Sigmoid colon (tissue), 7 donors: ENCODE data around the gene IL1A. TPM values are rescaled to one million over a fixed set of nuclear protein-coding genes. Genes with fewer than 3 reads are reported as not detected.

Experiments used
- DNase-seq: peaks from one replicate; pipeline ENCODE4 v3.0.0-alpha.2; 2019
- H3K27ac ChIP-seq, 4 donors: fragments of 200-600 bp; sonication (generic); one replicate each; pipeline ENCODE4 v1.5.1; 2016 to 2019; ENCODE audit warnings: mild to moderate bottlenecking in 1 of 4
- H3K27me3 ChIP-seq, 3 donors: fragments of 200-600 bp; sonication (generic); one replicate each; pipeline ENCODE4 v1.5.1; 2019; ENCODE audit warnings: mild to moderate bottlenecking in 1 of 3
- H3K36me3 ChIP-seq, 4 donors: fragments of 200-600 bp; sonication (generic); one replicate each; pipeline ENCODE4 v1.5.1; 2016 to 2019
- H3K4me1 ChIP-seq, 4 donors: fragments of 200-600 bp; sonication (generic); one replicate each; pipeline ENCODE4 v1.5.1; 2017 to 2019
- H3K4me3 ChIP-seq, 4 donors: fragments of 200-600 bp; sonication (generic); one replicate each; pipeline ENCODE4 v1.5.1; 2017 to 2019; ENCODE audit warnings: mild to moderate bottlenecking in 2 of 4, moderate library complexity in 1 of 4
- H3K9me3 ChIP-seq, 4 donors: fragments of 200-600 bp in 3 of 4; sonication (generic) in 3 of 4; one replicate each; pipeline versions ENCODE4 v1.5.1 to v1.6.1; 2013 to 2019
- EP300 ChIP-seq, 4 donors: sonication (generic); formaldehyde crosslinking; IDR thresholded peaks; one replicate each; pipeline ENCODE4 v1.6.1; 2017; ENCODE audit warnings: antibody characterized with exemption in 4 of 4
- POLR2A ChIP-seq, 2 donors: fragments of 450-650 bp; IDR thresholded peaks; one replicate each; pipeline ENCODE4 v1.6.1; 2016; ENCODE audit warnings: antibody characterized with exemption in 2 of 2, mild to moderate bottlenecking in 2 of 2, moderate library complexity in 2 of 2
- POLR2AphosphoS5 ChIP-seq, 4 donors: sonication (generic); formaldehyde crosslinking; IDR thresholded peaks; one replicate each; pipeline ENCODE4 v1.6.1; 2017; ENCODE audit warnings: antibody characterized with exemption in 4 of 4
- WGBS, 2 donors: extraction: QIAGEN DNeasy Blood & Tissue Kit; methylation state at CpG; one replicate each; pipeline ENCODE4 v1.1.7; 2013; 5-methylcytosine and 5-hydroxymethylcytosine counted together
- intact Hi-C: fragments of 100-400 bp; cut with DNase I; formaldehyde crosslinking; loops from one replicate; pipeline ENCODE4 v1.15.1; 2023
- polyA plus RNA-seq, 3 donors: library from polyadenylated mRNA; stranded (reverse); fragments of 200-250 nt; gene quantifications; one replicate each; pipeline ENCODE4 v1.2.3, GENCODE V29; 2013
- total RNA-seq, 4 donors: library from RNA; depleted of rRNA; stranded (reverse); fragments of >200 nt; gene quantifications; one replicate each; pipeline ENCODE4 v1.1.0, GENCODE V29; 2016
- TF ChIP-seq, protein P1 (sequence below), 4 experiments: fragments of 450-650 bp in 3 of 4; fragments of 200-600 bp in 1 of 4; IDR thresholded peaks; one replicate each; pipeline ENCODE4 v1.5.1; 2016 to 2019; ENCODE audit warnings: antibody characterized with exemption in 4 of 4, mild to moderate bottlenecking in 3 of 4, moderate library complexity in 2 of 4
- donor health status: healthy with polysubstance abuse.
- donor health status: Bipolar disorder and iron deficiency.
- donor health status: healthy.

IL1A gene
- total and polyA plus RNA-seq, 7 donors, result 0.46 to 0.73 TPM; not detected in 5

DNA sequence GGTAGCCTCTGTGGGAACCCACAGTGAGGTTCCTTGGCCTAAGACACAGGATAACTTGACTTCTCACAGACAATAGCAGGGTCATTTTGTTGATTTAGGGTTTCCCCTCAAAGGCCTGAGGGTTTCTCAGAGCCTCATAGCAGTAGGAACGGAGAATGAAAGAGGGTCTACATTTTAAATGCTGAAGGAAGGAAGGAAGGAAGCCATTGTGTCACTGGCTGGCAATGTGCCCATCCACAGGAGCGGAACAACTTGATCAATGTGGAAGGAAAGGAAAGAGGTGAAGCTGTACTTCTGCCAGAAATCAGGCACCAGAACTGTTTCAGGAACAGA is 47.2 kb upstream of the IL1A start:
- Histone ChIP-seq H3K36me3 (no peaks in the 10 kb centered on the region), H3K9me3 (no peaks in the 10 kb centered on the region), H3K27ac (no peak overlapping the region), H3K4me1 (no peaks in the 10 kb centered on the region), H3K4me3 (no peak overlapping the region), H3K27me3 (no peaks in the 10 kb centered on the region)
- intact Hi-C loops, result no loop called here
- TF ChIP-seq POLR2A (IDR thresholded peaks at IDR 0.05) (no peak), EP300 (IDR thresholded peaks at IDR 0.05) (no peak), POLR2AphosphoS5 (IDR thresholded peaks at IDR 0.05) (no peak)
- TF ChIP-seq, protein P1, sequence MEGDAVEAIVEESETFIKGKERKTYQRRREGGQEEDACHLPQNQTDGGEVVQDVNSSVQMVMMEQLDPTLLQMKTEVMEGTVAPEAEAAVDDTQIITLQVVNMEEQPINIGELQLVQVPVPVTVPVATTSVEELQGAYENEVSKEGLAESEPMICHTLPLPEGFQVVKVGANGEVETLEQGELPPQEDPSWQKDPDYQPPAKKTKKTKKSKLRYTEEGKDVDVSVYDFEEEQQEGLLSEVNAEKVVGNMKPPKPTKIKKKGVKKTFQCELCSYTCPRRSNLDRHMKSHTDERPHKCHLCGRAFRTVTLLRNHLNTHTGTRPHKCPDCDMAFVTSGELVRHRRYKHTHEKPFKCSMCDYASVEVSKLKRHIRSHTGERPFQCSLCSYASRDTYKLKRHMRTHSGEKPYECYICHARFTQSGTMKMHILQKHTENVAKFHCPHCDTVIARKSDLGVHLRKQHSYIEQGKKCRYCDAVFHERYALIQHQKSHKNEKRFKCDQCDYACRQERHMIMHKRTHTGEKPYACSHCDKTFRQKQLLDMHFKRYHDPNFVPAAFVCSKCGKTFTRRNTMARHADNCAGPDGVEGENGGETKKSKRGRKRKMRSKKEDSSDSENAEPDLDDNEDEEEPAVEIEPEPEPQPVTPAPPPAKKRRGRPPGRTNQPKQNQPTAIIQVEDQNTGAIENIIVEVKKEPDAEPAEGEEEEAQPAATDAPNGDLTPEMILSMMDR (IDR thresholded peaks at IDR 0.05), result no peak
- WGBS, 2 donors, result 46% methylated on average over 2 of the region's 2 CpGs
- no peak for DNase-seq

DNA sequence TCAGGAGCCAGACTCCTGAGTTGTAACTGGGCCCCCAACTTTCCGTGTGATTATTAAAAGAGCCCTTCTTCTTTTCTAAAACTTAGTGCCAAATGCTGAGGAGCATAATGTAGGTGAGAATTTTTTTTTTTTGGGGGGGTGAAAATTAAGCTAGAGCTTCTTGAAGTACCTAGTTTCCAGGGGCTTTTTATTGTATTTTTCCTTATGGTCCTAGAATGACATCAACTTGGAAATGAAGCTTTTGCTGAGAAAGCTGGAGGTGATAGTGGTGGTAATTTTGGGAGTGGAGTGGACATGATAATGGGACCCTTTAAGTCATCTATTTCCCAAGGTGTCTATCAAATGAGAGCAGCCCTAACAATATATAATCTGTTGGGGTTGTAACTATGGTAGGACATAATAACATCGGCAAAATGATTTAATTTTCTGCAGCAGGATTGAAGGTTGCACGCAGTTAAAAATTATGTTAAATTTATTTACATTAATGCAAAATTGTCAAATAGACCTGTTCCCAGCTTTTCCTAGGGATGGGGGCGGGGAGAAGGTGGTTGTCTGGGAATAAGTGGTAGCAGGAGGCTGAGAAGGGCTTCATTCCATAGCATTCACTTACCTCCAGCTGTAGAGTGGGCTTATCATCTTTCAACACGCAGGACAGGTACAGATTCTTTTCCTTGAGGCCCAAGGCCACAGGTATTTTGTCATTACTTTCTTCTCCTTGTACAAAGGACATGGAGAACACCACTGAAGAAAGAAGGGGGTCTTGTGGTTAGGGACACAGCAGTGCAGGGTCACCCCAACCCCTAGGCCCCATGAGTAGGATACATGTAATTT is 46.6 kb upstream of the IL1A start:
- H3K36me3 ChIP-seq, result no peaks in the 10 kb centered on the region
- H3K9me3 ChIP-seq, result no peaks in the 10 kb centered on the region
- 72 to 77% methylated on average over 5 of the region's 5 CpGs for WGBS, 2 donors
- TF ChIP-seq, protein P1 (IDR thresholded peaks at IDR 0.05), result no peak
- TF ChIP-seq EP300 (IDR thresholded peaks at IDR 0.05) (no peak), POLR2A (IDR thresholded peaks at IDR 0.05) (no peak), POLR2AphosphoS5 (IDR thresholded peaks at IDR 0.05) (no peak)
- H3K4me1 ChIP-seq, result no peaks in the 10 kb centered on the region
- no peaks in the 10 kb centered on the region for H3K27me3 ChIP-seq
- no peak overlapping the region for H3K4me3 ChIP-seq
- no peak overlapping the region for H3K27ac ChIP-seq
- DNase-seq, result no peak
- intact Hi-C loops, result no loop called here

GRCh38 chr2:112829961-112830681 is 45.8 kb upstream of the IL1A start:
- H3K27me3 ChIP-seq, result no peaks in the 10 kb centered on the region
- no peak overlapping the region for H3K4me3 ChIP-seq
- H3K4me1 ChIP-seq, result no peaks in the 10 kb centered on the region
- intact Hi-C loops, result no loop called here
- no peak for DNase-seq
- H3K36me3 ChIP-seq, result no peaks in the 10 kb centered on the region
- H3K27ac ChIP-seq, result no peak overlapping the region
- H3K9me3 ChIP-seq, result no peaks in the 10 kb centered on the region
- TF ChIP-seq POLR2A (IDR thresholded peaks at IDR 0.05) (no peak), POLR2AphosphoS5 (IDR thresholded peaks at IDR 0.05) (no peak)
- WGBS, 2 donors, result 96% methylated on average over 10 of the region's 10 CpGs

GRCh38 chr2:112829101-112829960 is 45.0 kb upstream of the IL1A start:
- no peak for TF ChIP-seq EP300 (IDR thresholded peaks at IDR 0.05)
- no peak for TF ChIP-seq POLR2A (IDR thresholded peaks at IDR 0.05)
- no peak for TF ChIP-seq POLR2AphosphoS5 (IDR thresholded peaks at IDR 0.05)
- TF ChIP-seq, protein P1 (IDR thresholded peaks at IDR 0.05), result no peak
- no peak overlapping the region for H3K4me3 ChIP-seq
- no peak overlapping the region for H3K27ac ChIP-seq
- no peaks in the 10 kb centered on the region for H3K4me1 ChIP-seq
- 89 to 94% methylated on average over 5 of the region's 5 CpGs for WGBS, 2 donors
- H3K9me3 ChIP-seq, result no peaks in the 10 kb centered on the region
- intact Hi-C loops, result no loop called here
- no peaks in the 10 kb centered on the region for H3K36me3 ChIP-seq
- no peaks in the 10 kb centered on the region for H3K27me3 ChIP-seq
- no peak for DNase-seq

- no peak overlapping the region for H3K27ac ChIP-seq
- no peak for DNase-seq
- TF ChIP-seq POLR2A (IDR thresholded peaks at IDR 0.05) (no peak), POLR2AphosphoS5 (IDR thresholded peaks at IDR 0.05) (no peak), EP300 (IDR thresholded peaks at IDR 0.05) (no peak)
- TF ChIP-seq, protein P1 (IDR thresholded peaks at IDR 0.05), result no peak
- intact Hi-C loops, result no loop called here
- no peaks in the 10 kb centered on the region for H3K27me3 ChIP-seq
- H3K4me1 ChIP-seq, result no peaks in the 10 kb centered on the region
- H3K36me3 ChIP-seq, result no peaks in the 10 kb centered on the region
- no peaks in the 10 kb centered on the region for H3K9me3 ChIP-seq
- WGBS, 2 donors, result 78 to 87% methylated on average over 3 of the region's 3 CpGs
- H3K4me3 ChIP-seq, result no peak overlapping the region
Observed at GRCh38 chr2:112828251-112828691, 44.0 kb upstream of the IL1A start.
